ENCODE results near the gene DNAJC25. TPM values are rescaled to one million over a fixed set of nuclear protein-coding genes. Genes with fewer than 3 reads are reported as not detected.
A peak's percentile ranks its signal among the peaks of the same experiment; 100 is the strongest.

Gene DNAJC25
- polyA plus RNA-seq, 3 donors: 1.1 to 6.0 (median 1.6) TPM

DNA sequence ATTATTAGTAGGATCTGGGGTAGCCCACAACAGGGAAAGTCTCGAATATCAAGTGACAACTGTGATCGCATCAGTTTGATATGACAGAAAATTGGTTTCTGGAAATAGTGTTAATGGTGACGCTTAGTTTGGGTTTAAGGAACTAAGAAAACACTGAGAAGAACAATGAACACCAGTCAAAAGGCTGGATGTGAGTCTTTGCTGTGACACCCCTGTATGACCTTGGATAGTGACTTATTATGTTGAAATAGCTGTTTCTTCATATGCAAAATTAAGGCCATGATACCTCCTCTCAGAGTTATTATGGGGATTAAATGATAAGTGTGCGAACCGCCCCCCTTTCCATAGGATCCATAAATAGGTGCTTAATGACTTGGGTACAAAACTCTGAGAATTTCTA lies 926 bp downstream of the DNAJC25 start:
- H3K9me3 ChIP-seq (replicated peaks in 1 of 2; ENCODE audit: control insufficient read depth in 1 of 2, insufficient read depth in 1 of 2, low read length in 2 of 2): no peaks in the 10 kb centered on the region
- H3K4me2 ChIP-seq (replicated peaks; ENCODE audit: extremely low read depth, low read length, poor library complexity, severe bottlenecking): peak overlapping the region; percentile 87
- peak overlapping the region; percentile 89 to 95 (median 93) for H3K27ac Mint-ChIP-seq
- 10% methylated on average over 2 of the region's 5 CpGs for WGBS (ENCODE audit: insufficient coverage)
- H2AFZ ChIP-seq (ENCODE audit: insufficient read depth, low read depth, low read length, poor library complexity, severe bottlenecking): peak overlapping the region; percentile 97
- H3K27me3 ChIP-seq (ENCODE audit: control insufficient read depth in 2 of 2, insufficient read depth in 2 of 2, low read length in 2 of 2): no peaks in the 10 kb centered on the region
- peaks cover 53% of the 10 kb centered on the region for H3K79me2 ChIP-seq (ENCODE audit: insufficient read depth, low read length)
- peak overlapping the region; percentile 74 to 90 for H3K27ac ChIP-seq (ENCODE audit: low read depth in 1 of 2, low read length in 2 of 2)
- peaks cover 5 to 6% of the 10 kb centered on the region in 2 donors for H3K36me3 Mint-ChIP-seq
- H4K20me1 ChIP-seq (ENCODE audit: insufficient read depth, low read length): peaks cover 24% of the 10 kb centered on the region
- H3K4me1 ChIP-seq (ENCODE audit: control insufficient read depth in 1 of 2, insufficient read depth in 2 of 2, low read length in 2 of 2): peaks cover 21 to 23% of the 10 kb centered on the region in 2 donors
- H3K4me3 Mint-ChIP-seq: peak overlapping the region; percentile 93
- H3K4me3 ChIP-seq (replicated peaks in 1 of 3; ENCODE audit: low read depth in 2 of 3, low read length in 3 of 3): peak overlapping the region; percentile 70 to 92 (median 76)
- peaks cover 42% of the 10 kb centered on the region for H3K4me1 Mint-ChIP-seq
- no peaks in the 10 kb centered on the region for H3K9me3 Mint-ChIP-seq
- intact Hi-C loops (cut with micrococcal nuclease): loop anchor here in 1 of 2 donors (5.0 kb wide), 1 partner anchor 150 kb away; the partner anchor contains the start of gene ECPAS
- H3K27me3 Mint-ChIP-seq (ENCODE audit: low read depth in 3 of 3): peaks cover 0 to 2% (median 0%) of the 10 kb centered on the region in 3 donors
- TF ChIP-seq, protein P1, sequence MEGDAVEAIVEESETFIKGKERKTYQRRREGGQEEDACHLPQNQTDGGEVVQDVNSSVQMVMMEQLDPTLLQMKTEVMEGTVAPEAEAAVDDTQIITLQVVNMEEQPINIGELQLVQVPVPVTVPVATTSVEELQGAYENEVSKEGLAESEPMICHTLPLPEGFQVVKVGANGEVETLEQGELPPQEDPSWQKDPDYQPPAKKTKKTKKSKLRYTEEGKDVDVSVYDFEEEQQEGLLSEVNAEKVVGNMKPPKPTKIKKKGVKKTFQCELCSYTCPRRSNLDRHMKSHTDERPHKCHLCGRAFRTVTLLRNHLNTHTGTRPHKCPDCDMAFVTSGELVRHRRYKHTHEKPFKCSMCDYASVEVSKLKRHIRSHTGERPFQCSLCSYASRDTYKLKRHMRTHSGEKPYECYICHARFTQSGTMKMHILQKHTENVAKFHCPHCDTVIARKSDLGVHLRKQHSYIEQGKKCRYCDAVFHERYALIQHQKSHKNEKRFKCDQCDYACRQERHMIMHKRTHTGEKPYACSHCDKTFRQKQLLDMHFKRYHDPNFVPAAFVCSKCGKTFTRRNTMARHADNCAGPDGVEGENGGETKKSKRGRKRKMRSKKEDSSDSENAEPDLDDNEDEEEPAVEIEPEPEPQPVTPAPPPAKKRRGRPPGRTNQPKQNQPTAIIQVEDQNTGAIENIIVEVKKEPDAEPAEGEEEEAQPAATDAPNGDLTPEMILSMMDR (IDR thresholded peaks at IDR 0.05): no peak
- no peaks in the 10 kb centered on the region for H3K36me3 ChIP-seq (replicated peaks in 1 of 2; ENCODE audit: control insufficient read depth in 1 of 2, insufficient read depth in 2 of 2, low read length in 2 of 2)
- H3K9ac ChIP-seq (ENCODE audit: insufficient read depth, low read length, poor library complexity, severe bottlenecking): peak overlapping the region; percentile 93
- peak; percentile 48 to 69 (median 57) for DNase-seq

DNA sequence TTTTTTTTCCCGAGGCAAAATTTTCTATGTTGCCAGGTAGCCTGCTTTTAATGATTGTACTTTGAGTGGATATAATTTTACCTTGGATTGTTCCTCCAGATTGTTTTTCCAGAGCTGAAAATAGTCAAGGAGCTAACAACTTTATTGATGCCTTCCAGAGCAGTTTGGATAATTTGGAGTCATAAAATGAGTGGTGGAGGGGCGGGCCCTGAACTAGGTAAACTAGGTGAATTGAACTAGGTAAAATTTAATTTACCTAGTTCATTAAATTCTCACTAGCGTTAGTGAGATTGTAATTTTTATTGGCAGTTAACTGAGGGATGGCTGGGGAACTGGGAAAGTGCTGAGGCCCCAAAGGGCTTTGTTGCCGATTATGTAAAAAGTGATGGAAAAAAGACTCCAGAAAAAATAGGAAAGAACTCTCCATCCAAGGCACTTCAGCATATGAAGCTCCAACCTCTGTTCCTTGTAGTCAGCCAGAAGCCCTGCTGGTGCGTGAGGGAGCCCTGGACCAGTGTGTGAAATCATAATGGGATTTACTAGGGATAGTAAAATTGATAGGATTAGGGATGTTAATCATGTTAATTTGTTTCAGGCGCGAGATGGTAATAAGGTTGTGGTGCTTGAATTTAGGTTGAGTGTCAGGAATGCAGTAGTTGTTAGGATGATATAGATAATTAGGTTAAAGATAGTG lies 1.7 kb downstream of the DNAJC25 start:
- Histone ChIP-seq H2AFZ (ENCODE audit: insufficient read depth, low read depth, low read length, poor library complexity, severe bottlenecking) (no peak overlapping the region), H3K27ac (ENCODE audit: low read depth in 1 of 2, low read length in 2 of 2) (no peak overlapping the region), H4K20me1 (ENCODE audit: insufficient read depth, low read length) (peaks cover 26% of the 10 kb centered on the region), H3K4me2 (replicated peaks; ENCODE audit: extremely low read depth, low read length, poor library complexity, severe bottlenecking) (no peak overlapping the region), H3K36me3 (replicated peaks in 1 of 2; ENCODE audit: control insufficient read depth in 1 of 2, insufficient read depth in 2 of 2, low read length in 2 of 2) (no peaks in the 10 kb centered on the region), H3K27me3 (ENCODE audit: control insufficient read depth in 2 of 2, insufficient read depth in 2 of 2, low read length in 2 of 2) (no peaks in the 10 kb centered on the region), H3K9me3 (replicated peaks in 1 of 2; ENCODE audit: control insufficient read depth in 1 of 2, insufficient read depth in 1 of 2, low read length in 2 of 2) (no peaks in the 10 kb centered on the region), H3K4me3 (replicated peaks in 1 of 3; ENCODE audit: low read depth in 2 of 3, low read length in 3 of 3) (peak overlapping the region in 1 of 3 experiments; percentile 92), H3K9ac (ENCODE audit: insufficient read depth, low read length, poor library complexity, severe bottlenecking) (no peak overlapping the region), H3K79me2 (ENCODE audit: insufficient read depth, low read length) (peaks cover 61% of the 10 kb centered on the region), H3K4me1 (ENCODE audit: control insufficient read depth in 1 of 2, insufficient read depth in 2 of 2, low read length in 2 of 2) (peaks cover 21 to 23% of the 10 kb centered on the region in 2 donors)
- DNase-seq: no peak
- TF ChIP-seq, protein P1 (IDR thresholded peaks at IDR 0.05): no peak
- Mint-ChIP-seq H3K27me3 (ENCODE audit: low read depth in 3 of 3) (peaks cover 0 to 2% (median 0%) of the 10 kb centered on the region in 3 donors), H3K4me1 (peaks cover 42% of the 10 kb centered on the region), H3K27ac (peak overlapping the region in 2 of 7 donors; percentile 10 to 16), H3K9me3 (no peaks in the 10 kb centered on the region), H3K36me3 (peaks cover 5 to 6% of the 10 kb centered on the region in 2 donors), H3K4me3 (no peak overlapping the region)
- intact Hi-C loops (cut with micrococcal nuclease): loop anchor here in 1 of 2 donors (5.0 kb wide), 1 partner anchor 151 kb away; the partner anchor contains the start of gene ECPAS
- 76% methylated on average over 3 of the region's 7 CpGs for WGBS (ENCODE audit: insufficient coverage)

Data from CD14-positive monocyte (primary cell).